Testis (tissue), 3 donors: Measurements from ENCODE around the gene PLP1. TPM values are rescaled to one million over a fixed set of nuclear protein-coding genes. Genes with fewer than 3 reads are reported as not detected.

Experiments used
- DNase-seq: peaks from one replicate; pipeline ENCODE4 v3.0.0-alpha.2; 2019
- H3K27ac ChIP-seq, 2 donors: fragments of 200-600 bp; sonication (generic); one replicate each; pipeline ENCODE4 v1.5.1; 2019
- H3K27me3 ChIP-seq: fragments of 200-600 bp; sonication (generic); one replicate; pipeline ENCODE4 v1.5.1; 2019
- H3K36me3 ChIP-seq: fragments of 200-600 bp; sonication (generic); one replicate; pipeline ENCODE4 v1.5.1; 2017; ENCODE audit warnings: low read depth; ENCODE audit errors: missing control alignments
- H3K4me1 ChIP-seq: fragments of 200-600 bp; sonication (generic); one replicate; pipeline ENCODE4 v1.5.1; 2019
- H3K4me3 ChIP-seq, 2 donors: fragments of 200-600 bp; sonication (generic); one replicate each; pipeline ENCODE4 v1.5.1; 2017 to 2019
- H3K9me3 ChIP-seq: fragments of 200-600 bp; sonication (generic); one replicate; pipeline ENCODE4 v1.5.1; 2017
- POLR2A ChIP-seq: fragments of 450-650 bp; IDR thresholded peaks from one replicate; pipeline ENCODE4 v1.6.1; 2017; ENCODE audit warnings: antibody characterized with exemption, mild to moderate bottlenecking, moderate library complexity
- WGBS, 2 donors: methylation state at CpG; one replicate each; pipeline ENCODE4 v1.1.5; 2018; 5-methylcytosine and 5-hydroxymethylcytosine counted together
- intact Hi-C: fragments of 100-400 bp; cut with DNase I; formaldehyde crosslinking; loops from one replicate; pipeline ENCODE4 v1.15.1; 2023; ENCODE audit warnings: low total_unique reads
- polyA plus RNA-seq: library from polyadenylated mRNA; stranded (reverse); fragments of 350-450 nt; fragmentation: Illumina TruSeq; extraction: RNeasy Lipid Tissue Mini Kit (QIAGEN cat#74804); gene quantifications from one replicate; pipeline ENCODE4 v1.2.3, GENCODE V29; 2014; ENCODE audit warnings: low read depth, low replicate concordance; ENCODE audit not compliant: insufficient read depth
- total RNA-seq, 2 donors: library from RNA; depleted of rRNA; stranded (reverse); fragments of >200 nt; gene quantifications; one replicate each; pipeline ENCODE4 v1.2.3, GENCODE V29; 2016
- TF ChIP-seq, protein P1 (sequence below), 3 experiments: fragments of 450-650 bp in 2 of 3; fragments of 200-600 bp in 1 of 3; sonication (generic) in 1 of 3; IDR thresholded peaks; one replicate each; pipeline ENCODE4 v1.5.1; 2016 to 2019; ENCODE audit warnings: antibody characterized with exemption in 3 of 3, mild to moderate bottlenecking in 2 of 3, moderate library complexity in 1 of 3

The PLP1 gene
- total and polyA plus RNA-seq, 3 donors from 2014 or later: 79.7 to 119 (median 111) TPM

DNA sequence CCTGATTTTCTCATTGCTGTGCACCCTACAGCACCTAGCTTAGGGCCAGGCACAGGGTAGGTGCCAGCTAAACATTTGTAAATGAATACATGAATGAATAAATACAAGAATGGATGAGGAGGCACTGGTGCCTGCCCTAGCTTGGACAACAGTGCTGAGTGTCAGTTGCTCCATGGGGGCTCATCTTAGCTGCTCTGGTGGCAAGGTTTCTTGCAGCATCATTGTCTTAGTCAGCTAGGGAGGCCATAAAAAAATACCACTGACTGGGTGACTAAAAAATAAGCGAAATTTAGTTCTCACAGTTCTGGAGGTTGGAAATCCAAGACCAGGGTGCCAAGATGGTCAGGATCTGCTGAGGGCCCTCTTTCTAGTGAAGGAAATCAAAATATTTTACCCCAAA is 34.8 kb upstream of the PLP1 start:
- intact Hi-C loops: no loop called here
- WGBS, 2 donors: 89 to 100% methylated on average over 1 of the region's 1 CpG
- H3K27ac ChIP-seq: no peak overlapping the region
- no peak for TF ChIP-seq POLR2A
- TF ChIP-seq, protein P1, sequence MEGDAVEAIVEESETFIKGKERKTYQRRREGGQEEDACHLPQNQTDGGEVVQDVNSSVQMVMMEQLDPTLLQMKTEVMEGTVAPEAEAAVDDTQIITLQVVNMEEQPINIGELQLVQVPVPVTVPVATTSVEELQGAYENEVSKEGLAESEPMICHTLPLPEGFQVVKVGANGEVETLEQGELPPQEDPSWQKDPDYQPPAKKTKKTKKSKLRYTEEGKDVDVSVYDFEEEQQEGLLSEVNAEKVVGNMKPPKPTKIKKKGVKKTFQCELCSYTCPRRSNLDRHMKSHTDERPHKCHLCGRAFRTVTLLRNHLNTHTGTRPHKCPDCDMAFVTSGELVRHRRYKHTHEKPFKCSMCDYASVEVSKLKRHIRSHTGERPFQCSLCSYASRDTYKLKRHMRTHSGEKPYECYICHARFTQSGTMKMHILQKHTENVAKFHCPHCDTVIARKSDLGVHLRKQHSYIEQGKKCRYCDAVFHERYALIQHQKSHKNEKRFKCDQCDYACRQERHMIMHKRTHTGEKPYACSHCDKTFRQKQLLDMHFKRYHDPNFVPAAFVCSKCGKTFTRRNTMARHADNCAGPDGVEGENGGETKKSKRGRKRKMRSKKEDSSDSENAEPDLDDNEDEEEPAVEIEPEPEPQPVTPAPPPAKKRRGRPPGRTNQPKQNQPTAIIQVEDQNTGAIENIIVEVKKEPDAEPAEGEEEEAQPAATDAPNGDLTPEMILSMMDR (IDR thresholded peaks at IDR 0.05): no peak
- no peaks in the 10 kb centered on the region for H3K4me1 ChIP-seq
- H3K9me3 ChIP-seq: no peaks in the 10 kb centered on the region
- no peaks in the 10 kb centered on the region for H3K36me3 ChIP-seq
- no peak for DNase-seq
- no peak overlapping the region for H3K4me3 ChIP-seq
- no peaks in the 10 kb centered on the region for H3K27me3 ChIP-seq

DNA sequence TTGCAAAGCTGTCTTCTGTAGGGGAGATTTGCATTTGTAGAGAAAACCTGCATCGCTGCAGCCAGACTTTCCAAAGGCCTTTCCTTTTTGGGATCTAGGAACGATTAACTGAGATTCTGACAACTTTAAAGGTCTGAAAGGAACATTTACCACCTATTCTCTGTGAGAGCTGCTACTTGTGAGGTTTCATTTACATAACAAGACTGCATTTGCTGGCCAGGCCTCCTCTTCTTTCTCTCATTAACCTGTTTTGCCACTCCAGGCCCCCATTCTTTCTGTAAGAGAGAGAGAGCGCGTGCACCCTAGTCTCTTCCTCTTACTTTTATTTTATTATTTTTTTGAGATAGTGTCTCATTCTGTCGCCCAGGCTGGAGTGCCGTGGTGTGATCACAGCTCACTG is 34.3 kb upstream of the PLP1 start:
- 86 to 90% methylated on average over 6 of the region's 6 CpGs for WGBS, 2 donors
- no peak for DNase-seq
- intact Hi-C loops: no loop called here
- H3K36me3 ChIP-seq: no peaks in the 10 kb centered on the region
- H3K9me3 ChIP-seq: no peaks in the 10 kb centered on the region
- no peaks in the 10 kb centered on the region for H3K4me1 ChIP-seq
- TF ChIP-seq, protein P1 (IDR thresholded peaks at IDR 0.05): no peak
- H3K27me3 ChIP-seq: no peaks in the 10 kb centered on the region
- H3K27ac ChIP-seq: no peak overlapping the region
- no peak overlapping the region for H3K4me3 ChIP-seq

DNA sequence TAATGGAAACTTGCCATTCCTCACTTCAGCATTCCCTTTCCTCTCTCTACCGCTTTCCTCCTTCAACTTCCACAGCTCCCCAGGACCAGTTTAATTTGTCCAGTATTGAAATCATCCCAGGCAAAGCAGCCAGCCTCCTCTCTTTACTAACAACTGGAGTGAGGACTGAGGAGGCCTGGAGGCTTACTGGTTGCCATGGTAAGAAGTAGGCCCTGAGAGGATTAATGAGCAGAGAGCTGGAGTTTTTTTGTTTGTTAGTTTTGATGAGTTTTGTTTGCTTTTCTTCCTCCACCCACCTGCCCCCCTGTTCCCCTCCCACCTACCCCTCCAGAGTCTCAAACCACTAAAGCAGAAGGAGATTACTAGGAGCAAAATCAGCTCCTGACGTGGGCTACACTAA is 29.5 kb upstream of the PLP1 start:
- H3K4me1 ChIP-seq: no peaks in the 10 kb centered on the region
- no peak for TF ChIP-seq POLR2A
- TF ChIP-seq, protein P1 (IDR thresholded peaks at IDR 0.05): no peak
- H3K36me3 ChIP-seq: no peaks in the 10 kb centered on the region
- no peaks in the 10 kb centered on the region for H3K27me3 ChIP-seq
- H3K4me3 ChIP-seq: no peak overlapping the region
- no peak overlapping the region for H3K27ac ChIP-seq
- intact Hi-C loops: no loop called here
- 87 to 100% methylated on average over 2 of the region's 2 CpGs for WGBS, 2 donors
- no peaks in the 10 kb centered on the region for H3K9me3 ChIP-seq
- no peak for DNase-seq

DNA sequence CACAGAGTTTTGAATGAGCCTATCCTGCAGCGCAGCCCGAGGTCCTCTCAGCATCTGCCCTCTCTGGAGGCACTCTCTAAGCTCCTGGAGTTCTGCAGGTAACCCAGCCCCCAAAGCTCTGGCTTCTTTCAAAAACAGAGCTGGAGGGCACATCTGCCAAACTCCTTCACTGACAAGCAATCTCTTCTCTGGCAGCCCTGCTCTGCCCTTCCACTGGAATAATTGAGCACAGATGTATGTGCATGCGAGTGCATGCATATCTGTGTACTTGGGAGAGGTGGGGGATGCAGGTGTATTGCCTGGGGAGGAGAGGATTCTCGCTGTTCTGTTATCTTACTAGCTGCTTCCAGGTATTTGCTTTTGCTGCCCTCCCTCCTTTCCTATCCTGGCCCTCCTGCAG is 22.2 kb upstream of the PLP1 start:
- intact Hi-C loops: no loop called here
- Histone ChIP-seq H3K4me3 (no peak overlapping the region), H3K36me3 (no peaks in the 10 kb centered on the region), H3K9me3 (no peaks in the 10 kb centered on the region), H3K27ac (no peak overlapping the region), H3K4me1 (no peaks in the 10 kb centered on the region), H3K27me3 (no peaks in the 10 kb centered on the region)
- no peak for TF ChIP-seq POLR2A
- TF ChIP-seq, protein P1 (IDR thresholded peaks at IDR 0.05): no peak
- WGBS, 2 donors: 88 to 89% methylated on average over 2 to 4 of the region's 4 CpGs
- no peak for DNase-seq

GRCh38 chrX:103756736-103757135 is 19.9 kb upstream of the PLP1 start:
- Histone ChIP-seq H3K27ac (no peak overlapping the region), H3K36me3 (no peaks in the 10 kb centered on the region), H3K9me3 (no peaks in the 10 kb centered on the region), H3K4me3 (no peak overlapping the region), H3K27me3 (no peaks in the 10 kb centered on the region), H3K4me1 (no peaks in the 10 kb centered on the region)
- 74 to 87% methylated on average over 3 of the region's 3 CpGs for WGBS, 2 donors
- DNase-seq: no peak
- TF ChIP-seq, protein P1 (IDR thresholded peaks at IDR 0.05): no peak
- no peak for TF ChIP-seq POLR2A
- intact Hi-C loops: no loop called here
